A549 (cell line): ENCODE measurements around the gene CPS1. TPM values are rescaled to one million over a fixed set of nuclear protein-coding genes. Genes with fewer than 3 reads are reported as not detected.

ENCODE experiments used
- ATAC-seq, 2 experiments: fragments of 200-7000 bp in 1 of 2; fragments of >200 bp in 1 of 2; cut with Nextera tagmentation in 1 of 2; cut with Tn5 transposase in 1 of 2; 3 replicates each; pipeline versions ENCODE4 v1.8.0 to v1.9.1; 2018 to 2020; ENCODE audit warnings: mild to moderate bottlenecking in 1 of 2, moderate library complexity in 1 of 2
- CTCF ChIA-PET: fragments of 300-600 bp; sonication (Branson Sonifier 250); formaldehyde crosslinking; extraction: SDS; loops from one replicate; lab custom pipeline; 2021; ENCODE audit warnings: antibody characterized with exemption, inconsistent platforms; lab: Yijun Ruan, JAX
- POLR2A ChIA-PET: fragments of 350-600 bp; formaldehyde crosslinking; extraction: SDS; loops from one replicate; lab custom pipeline; 2021; ENCODE audit warnings: antibody characterized with exemption, inconsistent platforms; lab: Yijun Ruan, JAX
- DNase-seq, 2 experiments: peaks; one replicate each; pipeline versions ENCODE4 v3.0.0 to v3.0.0-alpha.2; 2011 to 2016; ENCODE audit warnings: low read depth in 1 of 2, low spot score in 1 of 2
- FAIRE-seq: peaks from 2 replicates; lab custom pipeline; 2011; peaks lifted over from hg19 to GRCh38; lab: Jason Lieb, UNC
- H3K27ac ChIP-seq, 2 experiments: fragments of >200 bp; sonication (Bioruptor Twin); formaldehyde crosslinking; 3 replicates each; pipeline ENCODE4 v1.5.1; 2016 to 2017
- H3K4me1 ChIP-seq: fragments of >200 bp; sonication (Bioruptor Twin); formaldehyde crosslinking; 3 replicates; pipeline ENCODE4 v1.6.1; 2016
- H3K4me2 ChIP-seq: fragments of >200 bp; sonication (Bioruptor Twin); formaldehyde crosslinking; 3 replicates; pipeline ENCODE4 v1.6.1; 2016
- H3K4me3 ChIP-seq: fragments of >200 bp; sonication (Bioruptor Twin); formaldehyde crosslinking; 3 replicates; pipeline ENCODE4 v1.5.1; 2016
- H3K9me3 ChIP-seq: fragments of >200 bp; sonication (Bioruptor Twin); formaldehyde crosslinking; 3 replicates; pipeline ENCODE4 v1.6.1; 2016
- BHLHE40 ChIP-seq: IDR thresholded peaks from 2 replicates; pipeline ENCODE4 v1.6.1; 2012; ENCODE audit warnings: low read depth, low read length, inconsistent platforms
- CBX8 ChIP-seq: fragments of 200-600 bp; sonication (generic); IDR thresholded peaks from 2 replicates; pipeline ENCODE4 v1.6.1; 2016
- CHD2 ChIP-seq: fragments of 150-350 bp; IDR thresholded peaks from 2 replicates; pipeline ENCODE4 v1.6.1; 2014; ENCODE audit warnings: low read length; ENCODE audit not compliant: partially characterized antibody
- EP300 ChIP-seq, 2 experiments: fragments of >200 bp; sonication (Bioruptor Twin); formaldehyde crosslinking; IDR thresholded peaks; 2 replicates in 1 of 2; 3 replicates in 1 of 2; pipeline ENCODE4 v1.6.1; 2016 to 2017
- HMGXB4 ChIP-seq: fragments of 250-450 bp; sonication (Bioruptor Pico); IDR thresholded peaks from 2 replicates; pipeline ENCODE4 v1.5.0; 2021; ENCODE audit warnings: mild to moderate bottlenecking, moderate library complexity, borderline replicate concordance
- HOXA7 ChIP-seq: fragments of 250-450 bp; sonication (Bioruptor Pico); IDR thresholded peaks from 2 replicates; pipeline ENCODE4 v1.5.0; 2020; ENCODE audit warnings: mild to moderate bottlenecking, moderate library complexity
- HOXB5 ChIP-seq: fragments of 250-450 bp; sonication (Bioruptor Pico); IDR thresholded peaks from 2 replicates; pipeline ENCODE4 v1.5.0; 2020; ENCODE audit warnings: mild to moderate bottlenecking, moderate library complexity
- JUN ChIP-seq, 2 experiments: fragments of >200 bp; sonication (Bioruptor Twin); formaldehyde crosslinking; IDR thresholded peaks; 2 replicates in 1 of 2; 3 replicates in 1 of 2; pipeline ENCODE4 v1.6.1; 2016 to 2017
- KDM5A ChIP-seq: fragments of 200-600 bp; sonication (generic); IDR thresholded peaks from 2 replicates; pipeline ENCODE4 v1.6.1; 2016; ENCODE audit warnings: antibody characterized with exemption, mild to moderate bottlenecking
- NPAS2 ChIP-seq: fragments of 250-450 bp; sonication (Bioruptor Pico); IDR thresholded peaks from 2 replicates; pipeline ENCODE4 v1.8.0; 2022; ENCODE audit warnings: mild to moderate bottlenecking, moderate library complexity, borderline replicate concordance
- NR3C1 ChIP-seq: fragments of >200 bp; sonication (Bioruptor Twin); formaldehyde crosslinking; IDR thresholded peaks from 3 replicates; pipeline ENCODE4 v1.6.1; 2017
- PHF8 ChIP-seq: fragments of 200-600 bp; sonication (generic); IDR thresholded peaks from 2 replicates; pipeline ENCODE4 v1.6.1; 2016; ENCODE audit warnings: low read depth, mild to moderate bottlenecking, antibody characterized with exemption, moderate library complexity, borderline replicate concordance
- REST ChIP-seq: fragments of 200-600 bp; sonication (generic); IDR thresholded peaks from 2 replicates; pipeline ENCODE4 v1.6.1; 2016; ENCODE audit warnings: antibody characterized with exemption, mild to moderate bottlenecking, moderate library complexity
- RFX5 ChIP-seq: fragments of 450-650 bp; IDR thresholded peaks from 2 replicates; pipeline ENCODE4 v1.7.1; 2014; ENCODE audit warnings: antibody characterized with exemption, mild to moderate bottlenecking, moderate library complexity
- SMC3 ChIP-seq: fragments of >200 bp; sonication (Bioruptor Twin); formaldehyde crosslinking; IDR thresholded peaks from 3 replicates; pipeline ENCODE4 v1.6.1; 2018; ENCODE audit warnings: inconsistent platforms
- TFCP2L1 ChIP-seq: fragments of 250-450 bp; sonication (Bioruptor Pico); IDR thresholded peaks from 2 replicates; pipeline ENCODE4 v1.5.0; 2021; ENCODE audit warnings: mild to moderate bottlenecking
- ZNF302 ChIP-seq: fragments of 250-450 bp; sonication (Bioruptor Pico); IDR thresholded peaks from 2 replicates; pipeline ENCODE4 v1.9.0; 2021; ENCODE audit warnings: inconsistent platforms, mild to moderate bottlenecking, moderate library complexity
- ZSCAN20 ChIP-seq: fragments of 250-450 bp; sonication (Bioruptor Pico); IDR thresholded peaks from 2 replicates; pipeline ENCODE4 v1.8.0; 2022; ENCODE audit warnings: mild to moderate bottlenecking, moderate library complexity
- WGBS: methylation state at CpG from one replicate; pipeline ENCODE4 v1.1.6; 2017; ENCODE audit errors: missing lambda C conversion rate; 5-methylcytosine and 5-hydroxymethylcytosine counted together
- polyA plus RNA-seq, 4 experiments: library from polyadenylated mRNA; depleted of rRNA in 3 of 4; stranded (reverse); fragments of >200 nt; fragmentation: RNase III in 1 of 4; extraction: RNeasy Plus Mini Kit Qiagen cat#74134 plus additional on column Dnase treatment in 1 of 4; gene quantifications; 2 replicates in 3 of 4; 3 replicates in 1 of 4; pipeline ENCODE4 v1.2.3, GENCODE V29; 2011 to 2017
- TF ChIP-seq, protein P1 (sequence below): fragments of 150-350 bp; IDR thresholded peaks from 2 replicates; pipeline ENCODE4 v1.6.1; 2014; ENCODE audit warnings: low read depth, mild to moderate bottlenecking, low read length
- TF ChIP-seq, protein P2 (sequence below): IDR thresholded peaks from 2 replicates; pipeline ENCODE4 v1.6.1; 2012

Gene CPS1
- polyA plus RNA-seq, 2 of the 4 experiments (the other 2 are of a cell fraction): 16.1 to 61.3 TPM

GRCh38 chr2:210593166-210593565 is 36.8 kb downstream of the CPS1 start:
- ATAC-seq (no peak), FAIRE-seq (no peak), DNase-seq (no peak)
- H3K9me3 ChIP-seq: no peaks in the 10 kb centered on the region
- no peak overlapping the region for H3K27ac ChIP-seq
- CTCF ChIA-PET: interaction anchor here (1.2 to 1.6 kb wide), 3 partner anchors 10 to 90 kb away, joined by 3 to 4 read pairs (median 4); no protein-coding TSS in a partner anchor
- no peak overlapping the region for H3K4me3 ChIP-seq
- TF ChIP-seq JUN (IDR thresholded peaks at IDR 0.05) (no peak), CBX8 (no peak), PHF8 (no peak), ZNF302 (no peak), HOXA7 (CRISPR knock-in tag) (no peak), BHLHE40 (no peak), KDM5A (no peak), REST (no peak), HOXB5 (CRISPR knock-in tag) (no peak), HMGXB4 (no peak), NPAS2 (CRISPR knock-in tag) (no peak)
- TF ChIP-seq, protein P1, sequence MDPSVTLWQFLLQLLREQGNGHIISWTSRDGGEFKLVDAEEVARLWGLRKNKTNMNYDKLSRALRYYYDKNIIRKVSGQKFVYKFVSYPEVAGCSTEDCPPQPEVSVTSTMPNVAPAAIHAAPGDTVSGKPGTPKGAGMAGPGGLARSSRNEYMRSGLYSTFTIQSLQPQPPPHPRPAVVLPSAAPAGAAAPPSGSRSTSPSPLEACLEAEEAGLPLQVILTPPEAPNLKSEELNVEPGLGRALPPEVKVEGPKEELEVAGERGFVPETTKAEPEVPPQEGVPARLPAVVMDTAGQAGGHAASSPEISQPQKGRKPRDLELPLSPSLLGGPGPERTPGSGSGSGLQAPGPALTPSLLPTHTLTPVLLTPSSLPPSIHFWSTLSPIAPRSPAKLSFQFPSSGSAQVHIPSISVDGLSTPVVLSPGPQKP: no peak
- WGBS: 67% methylated on average over 4 of the region's 4 CpGs
- POLR2A ChIA-PET: no interaction called here
- no peaks in the 10 kb centered on the region for H3K4me1 ChIP-seq
- H3K4me2 ChIP-seq: no peak overlapping the region

GRCh38 chr2:210598219-210598618 is 41.8 kb downstream of the CPS1 start:
- DNase-seq: no peak
- POLR2A ChIA-PET: no interaction called here
- TF ChIP-seq HOXB5 (CRISPR knock-in tag): no peak
- TF ChIP-seq NR3C1: no peak
- TF ChIP-seq, protein P2, sequence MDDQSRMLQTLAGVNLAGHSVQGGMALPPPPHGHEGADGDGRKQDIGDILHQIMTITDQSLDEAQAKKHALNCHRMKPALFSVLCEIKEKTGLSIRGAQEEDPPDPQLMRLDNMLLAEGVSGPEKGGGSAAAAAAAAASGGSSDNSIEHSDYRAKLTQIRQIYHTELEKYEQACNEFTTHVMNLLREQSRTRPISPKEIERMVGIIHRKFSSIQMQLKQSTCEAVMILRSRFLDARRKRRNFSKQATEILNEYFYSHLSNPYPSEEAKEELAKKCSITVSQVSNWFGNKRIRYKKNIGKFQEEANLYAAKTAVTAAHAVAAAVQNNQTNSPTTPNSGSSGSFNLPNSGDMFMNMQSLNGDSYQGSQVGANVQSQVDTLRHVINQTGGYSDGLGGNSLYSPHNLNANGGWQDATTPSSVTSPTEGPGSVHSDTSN: no peak
- TF ChIP-seq ZSCAN20 (CRISPR knock-in tag): no peak
- TF ChIP-seq CHD2: no peak
- no peak for TF ChIP-seq KDM5A
- TF ChIP-seq RFX5: no peak
- TF ChIP-seq TFCP2L1: no peak
- no peak for TF ChIP-seq HOXA7 (CRISPR knock-in tag)
- no peak for TF ChIP-seq NPAS2 (CRISPR knock-in tag)
- TF ChIP-seq CBX8: no peak
- TF ChIP-seq EP300 (IDR thresholded peaks at IDR 0.05): no peak
- no peak for TF ChIP-seq SMC3
- TF ChIP-seq, all 56 proteins: peak for 0
- Histone ChIP-seq H3K4me3 (no peak overlapping the region), H3K9me3 (no peaks in the 10 kb centered on the region), H3K4me2 (no peak overlapping the region), H3K4me1 (no peaks in the 10 kb centered on the region), H3K27ac (no peak overlapping the region)
- FAIRE-seq: no peak
- 55% methylated on average over 3 of the region's 3 CpGs for WGBS
- CTCF ChIA-PET: no interaction called here
- ATAC-seq: no peak
